ENCODE data around the gene MFSD12.

The MFSD12 gene

GRCh38 chr19:3555653-3556422 lies 1.5 kb downstream of the MFSD12 start:
- DNase-seq, result no peak

GRCh38 chr19:3554254-3555083 lies 2.9 kb downstream of the MFSD12 start:
- no peak for DNase-seq

- DNase-seq, result no peak
Measured at GRCh38 chr19:3551792-3552095, 5.6 kb downstream of the MFSD12 start.

- DNase-seq, result no peak
Measured at GRCh38 chr19:3550947-3551791, 6.2 kb downstream of the MFSD12 start.

GRCh38 chr19:3549816-3550215 lies 7.6 kb downstream of the MFSD12 start:
- DNase-seq, result no peak

- DNase-seq, result no peak
Measured at GRCh38 chr19:3548606-3549005, 8.8 kb downstream of the MFSD12 start.

GRCh38 chr19:3547767-3548282 lies 9.6 kb downstream of the MFSD12 start:
- DNase-seq, result no peak

GRCh38 chr19:3547301-3547731 lies 10.1 kb downstream of the MFSD12 start:
- no peak for DNase-seq

- no peak for DNase-seq
Measured at GRCh38 chr19:3546119-3546518, 11.3 kb downstream of the MFSD12 start.

GRCh38 chr19:3545669-3546034 lies 11.7 kb downstream of the MFSD12 start:
- DNase-seq, result no peak

- no peak for DNase-seq
Measured at GRCh38 chr19:3544742-3545668, 12.4 kb downstream of the MFSD12 start.

- no peak for DNase-seq
Measured at GRCh38 chr19:3544058-3544376, 13.4 kb downstream of the MFSD12 start.

GRCh38 chr19:3543150-3544057 lies 14.0 kb downstream of the MFSD12 start:
- DNase-seq, result no peak

- DNase-seq, result no peak
Measured at GRCh38 chr19:3539756-3540118, 17.6 kb downstream of the MFSD12 start.

- no peak for DNase-seq
Measured at GRCh38 chr19:3538965-3539755, 18.2 kb downstream of the MFSD12 start, which contains the start of gene TEKTIP1. TEKTIP1 (plus strand) TSS chr19:3539174; CDS start chr19:3539178, 4 bp downstream.

GRCh38 chr19:3538258-3538929 lies 19.0 kb downstream of the MFSD12 start:
- DNase-seq, result no peak

- no peak for DNase-seq
Measured at GRCh38 chr19:3537438-3538240, 19.7 kb downstream of the MFSD12 start.

GRCh38 chr19:3537101-3537437 lies 20.3 kb downstream of the MFSD12 start:
- no peak for DNase-seq

Data from COR-L47 (cell line).